HAP-1 (cell line): ENCODE measurements around the gene SNRPA1.

Source experiments
- DNase-seq, 2 experiments: peaks; one replicate each; pipeline ENCODE4 v3.0.0-alpha.2; 2016 to 2020; ENCODE audit warnings: low spot score in 2 of 2
- H3K27me3 ChIP-seq: fragments of 250-450 bp; sonication (Bioruptor Pico); 2 replicates; pipeline ENCODE4 v1.5.1; 2020; ENCODE audit warnings: low read depth, mild to moderate bottlenecking, moderate library complexity
- H3K36me3 ChIP-seq: fragments of 250-450 bp; sonication (Bioruptor Pico); replicated peaks from 2 replicates; pipeline ENCODE4 v1.5.1; 2020; ENCODE audit warnings: mild to moderate bottlenecking
- H3K4me1 ChIP-seq: fragments of 250-450 bp; sonication (Bioruptor Pico); 2 replicates; pipeline ENCODE4 v1.5.1; 2020; ENCODE audit warnings: mild to moderate bottlenecking
- H3K4me3 ChIP-seq: fragments of 250-450 bp; sonication (Bioruptor Pico); 2 replicates; pipeline ENCODE4 v1.5.1; 2020; ENCODE audit warnings: mild to moderate bottlenecking, moderate library complexity
- H3K9me3 ChIP-seq: fragments of 250-450 bp; sonication (Bioruptor Pico); 2 replicates; pipeline ENCODE4 v1.5.1; 2020; ENCODE audit warnings: mild to moderate bottlenecking, moderate library complexity
- in situ Hi-C: fragments of 300-500 bp; cut with MboI; formaldehyde crosslinking; loops from 3 replicates; pipeline ENCODE4 v1.14.3; 2020; ENCODE audit warnings: low sequenced_read_pairs, inconsistent platforms, mixed read lengths

Gene SNRPA1

GRCh38 chr15:101243420-101243819 lies 51.6 kb downstream of the SNRPA1 start:
- in situ Hi-C loops = no loop called here
- DNase-seq = peak in 1 of 2 experiments; percentile 30
- Histone ChIP-seq H3K27me3 (no peaks in the 10 kb centered on the region), H3K4me1 (peaks cover 20% of the 10 kb centered on the region), H3K4me3 (no peak overlapping the region), H3K9me3 (no peaks in the 10 kb centered on the region), H3K36me3 (peaks cover 12% of the 10 kb centered on the region)

DNA sequence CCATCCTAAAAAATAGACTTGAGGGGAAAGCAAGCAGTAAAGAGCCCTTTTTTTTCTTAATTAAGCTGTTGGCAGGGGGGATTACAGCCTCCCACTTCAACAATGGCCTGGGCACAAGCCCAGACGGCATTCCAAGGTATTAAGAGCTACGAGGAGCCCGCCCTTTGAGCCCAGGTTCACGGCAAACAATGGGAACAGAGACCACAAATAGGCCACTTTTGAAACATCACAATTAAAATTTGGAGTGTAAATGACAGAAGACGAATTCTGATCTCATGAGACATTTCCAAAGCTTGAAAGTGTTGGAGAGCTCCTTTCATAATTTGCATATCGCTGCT lies 52.1 kb downstream of the SNRPA1 start:
- in situ Hi-C loops = no loop called here
- Histone ChIP-seq H3K4me3 (no peak overlapping the region), H3K27me3 (no peaks in the 10 kb centered on the region), H3K4me1 (peaks cover 20% of the 10 kb centered on the region), H3K36me3 (peaks cover 7% of the 10 kb centered on the region), H3K9me3 (no peaks in the 10 kb centered on the region)
- peak; percentile 84 to 86 for DNase-seq

- Histone ChIP-seq H3K27me3 (no peaks in the 10 kb centered on the region), H3K36me3 (peaks cover 5% of the 10 kb centered on the region), H3K9me3 (no peaks in the 10 kb centered on the region), H3K4me3 (no peak overlapping the region), H3K4me1 (peaks cover 20% of the 10 kb centered on the region)
- in situ Hi-C loops = no loop called here
- no peak for DNase-seq
These were observed 52.7 kb downstream of the SNRPA1 start for GRCh38 chr15:101242160-101242998.

GRCh38 chr15:101240358-101240757 lies 54.7 kb downstream of the SNRPA1 start:
- Histone ChIP-seq H3K4me1 (peaks cover 20% of the 10 kb centered on the region), H3K27me3 (no peaks in the 10 kb centered on the region), H3K9me3 (no peaks in the 10 kb centered on the region), H3K36me3 (peaks cover 5% of the 10 kb centered on the region), H3K4me3 (no peak overlapping the region)
- in situ Hi-C loops = no loop called here
- DNase-seq = no peak

DNA sequence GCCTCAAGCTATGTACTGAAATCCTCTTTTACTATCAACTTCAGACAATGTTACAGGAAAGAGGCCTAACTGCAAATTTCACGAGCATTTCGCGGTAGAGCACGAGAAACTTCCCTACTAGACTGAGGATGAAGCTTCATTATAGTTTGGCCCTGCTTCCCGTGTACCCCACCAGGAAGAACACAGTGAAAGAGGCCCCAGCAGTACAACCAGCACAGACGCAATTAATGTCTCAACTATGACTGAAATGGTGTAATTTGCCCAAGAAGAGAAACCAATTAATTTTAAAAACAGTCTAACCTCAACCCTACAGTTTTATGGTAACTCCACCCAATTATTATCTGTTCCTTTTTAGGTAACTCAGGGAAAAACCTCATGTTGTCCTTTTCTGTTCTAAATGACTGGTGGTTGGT lies 55.3 kb downstream of the SNRPA1 start:
- no peak for DNase-seq
- in situ Hi-C loops = no loop called here
- H3K9me3 ChIP-seq = no peaks in the 10 kb centered on the region
- H3K27me3 ChIP-seq = no peaks in the 10 kb centered on the region
- H3K4me1 ChIP-seq = peaks cover 20% of the 10 kb centered on the region
- H3K4me3 ChIP-seq = no peak overlapping the region
- peaks cover 6% of the 10 kb centered on the region for H3K36me3 ChIP-seq

GRCh38 chr15:101237251-101237650 lies 57.8 kb downstream of the SNRPA1 start:
- no peak for DNase-seq
- H3K9me3 ChIP-seq = no peaks in the 10 kb centered on the region
- peaks cover 4% of the 10 kb centered on the region for H3K4me1 ChIP-seq
- H3K36me3 ChIP-seq = peaks cover 13% of the 10 kb centered on the region
- H3K27me3 ChIP-seq = no peaks in the 10 kb centered on the region
- no peak overlapping the region for H3K4me3 ChIP-seq
- in situ Hi-C loops = no loop called here

- in situ Hi-C loops = no loop called here
- H3K36me3 ChIP-seq = peaks cover 9% of the 10 kb centered on the region
- no peaks in the 10 kb centered on the region for H3K27me3 ChIP-seq
- no peak for DNase-seq
- no peak overlapping the region for H3K4me3 ChIP-seq
- H3K9me3 ChIP-seq = no peaks in the 10 kb centered on the region
- H3K4me1 ChIP-seq = no peaks in the 10 kb centered on the region
These were observed 61.3 kb downstream of the SNRPA1 start for GRCh38 chr15:101233651-101234280.

DNA sequence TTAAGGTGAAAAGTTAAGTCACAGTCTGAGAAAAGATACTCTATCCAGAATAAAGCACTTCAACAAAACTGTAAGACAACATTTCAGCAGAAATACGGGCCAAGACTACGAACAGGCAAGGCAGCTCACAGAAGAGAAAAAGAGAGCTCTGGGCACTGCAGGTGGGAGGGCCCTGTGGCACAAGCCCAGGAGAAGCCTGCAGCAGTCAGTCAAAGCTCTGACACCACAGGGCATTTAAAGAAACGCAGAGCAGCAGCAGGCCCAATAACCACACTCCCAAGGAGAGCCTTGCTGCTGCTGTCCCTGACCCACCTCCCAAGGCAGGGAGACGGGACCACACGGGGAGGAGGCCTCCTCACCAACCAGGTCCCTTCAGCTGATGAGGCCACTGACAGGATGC lies 62.4 kb downstream of the SNRPA1 start:
- Histone ChIP-seq H3K27me3 (no peaks in the 10 kb centered on the region), H3K36me3 (peaks cover 9% of the 10 kb centered on the region), H3K9me3 (0 out of 2 replicates have a peak, but pooled peaks cover 2% of the 10 kb centered on the region), H3K4me3 (no peak overlapping the region), H3K4me1 (no peaks in the 10 kb centered on the region)
- no peak for DNase-seq
- in situ Hi-C loops = no loop called here
